Esophagus muscularis mucosa (tissue), 3 donors: ENCODE measurements around the gene EHMT2.

ENCODE experiments used
- CTCF ChIP-seq, 3 experiments: fragments of 200-600 bp in 2 of 3; fragments of 450-650 bp in 1 of 3; sonication (generic) in 2 of 3; IDR thresholded peaks; one replicate each; pipeline ENCODE4 v1.5.1; 2017 to 2019; ENCODE audit warnings: antibody characterized with exemption in 3 of 3, mild to moderate bottlenecking in 2 of 3, moderate library complexity in 1 of 3
- POLR2A ChIP-seq: fragments of 450-650 bp; IDR thresholded peaks from one replicate; pipeline ENCODE4 v1.6.1; 2017; ENCODE audit warnings: antibody characterized with exemption, moderate library complexity, mild to moderate bottlenecking, low read depth
- POLR2AphosphoS5 ChIP-seq, 2 donors: sonication (generic); formaldehyde crosslinking; IDR thresholded peaks; one replicate each; pipeline ENCODE4 v1.6.1; 2017; ENCODE audit warnings: antibody characterized with exemption in 2 of 2

GRCh38 chr6:31915351-31915750, 17.9 kb upstream of the EHMT2 start:
- no peak for TF ChIP-seq POLR2A
- TF ChIP-seq POLR2AphosphoS5 (IDR thresholded peaks at IDR 0.05), result no peak
- no peak for TF ChIP-seq CTCF (IDR thresholded peaks at IDR 0.05)
